Left lung (tissue), 10 donors: ENCODE data around the gene ZNF544. TPM values are rescaled to one million over a fixed set of nuclear protein-coding genes. Genes with fewer than 3 reads are reported as not detected.
"Not testable (repeated sequence)": the region's sequence is repeated elsewhere in the genome, so short reads cannot be mapped to it uniquely, and the experiment has no call there.

Source experiments
- ATAC-seq: fragments of 200-7000 bp; cut with Tn5 transposase; one replicate; pipeline ENCODE4 v1.9.1; 2020; ENCODE audit warnings: moderate library complexity
- DNase-seq, 4 donors: peaks; one replicate each; pipeline ENCODE4 v3.0.0-alpha.2; 2013 to 2020
- H3K27ac ChIP-seq, 2 donors: fragments of 200-600 bp; sonication (generic) in 1 of 2; one replicate each; pipeline versions ENCODE4 v1.5.0 to v1.8.0; 2020 to 2021
- H3K27me3 ChIP-seq, 2 donors: fragments of 200-600 bp; sonication (generic) in 1 of 2; one replicate each; pipeline versions ENCODE4 v1.5.0 to v1.8.0; 2020 to 2021
- H3K36me3 ChIP-seq, 2 donors: fragments of 200-600 bp; sonication (generic) in 1 of 2; one replicate each; pipeline versions ENCODE4 v1.5.0 to v1.8.0; 2020 to 2021
- H3K4me1 ChIP-seq, 2 donors: fragments of 200-600 bp; one replicate each; pipeline ENCODE4 v1.8.0; 2021
- H3K4me3 ChIP-seq, 2 donors: fragments of 200-600 bp; sonication (generic) in 1 of 2; one replicate each; pipeline versions ENCODE4 v1.5.0 to v1.8.0; 2020 to 2021; ENCODE audit warnings: mild to moderate bottlenecking in 1 of 2
- H3K9me3 ChIP-seq, 2 donors: fragments of 200-600 bp; sonication (generic) in 1 of 2; one replicate each; pipeline versions ENCODE4 v1.5.0 to v1.8.0; 2020 to 2021
- intact Hi-C, 2 donors: fragments of 100-400 bp; cut with DNase I; formaldehyde crosslinking; loops; one replicate each; pipeline versions ENCODE4 v1.11.2 to v1.14.2; 2022
- polyA plus RNA-seq, 6 donors: library from polyadenylated mRNA; unstranded; fragments of 120-200 nt; gene quantifications; one replicate each; pipeline ENCODE4 v1.2.1, GENCODE V29; 2013; ENCODE audit not compliant: insufficient read length in 6 of 6
- total RNA-seq, 2 donors: library from RNA; stranded (reverse); fragmentation: NEBNext Ultra II Directional; extraction: Animal tissue kit (Norgen Biotek cat#: 25700); gene quantifications; one replicate each; pipeline ENCODE4 v1.2.1, GENCODE V29; 2021
- TF ChIP-seq, protein P1 (sequence below), 2 donors: fragments of 200-600 bp; sonication (generic) in 1 of 2; IDR thresholded peaks; one replicate each; pipeline versions ENCODE4 v1.5.0 to v1.8.0; 2021; ENCODE audit warnings: antibody characterized with exemption in 2 of 2
- donor health status: DM: no; HTN: yes; CAD: no.
- donor health status: DM: no; HTN: no; CAD: no.

The ZNF544 gene
- total and polyA plus RNA-seq, 8 donors = 23.8 to 45.7 (median 35.8) TPM

DNA sequence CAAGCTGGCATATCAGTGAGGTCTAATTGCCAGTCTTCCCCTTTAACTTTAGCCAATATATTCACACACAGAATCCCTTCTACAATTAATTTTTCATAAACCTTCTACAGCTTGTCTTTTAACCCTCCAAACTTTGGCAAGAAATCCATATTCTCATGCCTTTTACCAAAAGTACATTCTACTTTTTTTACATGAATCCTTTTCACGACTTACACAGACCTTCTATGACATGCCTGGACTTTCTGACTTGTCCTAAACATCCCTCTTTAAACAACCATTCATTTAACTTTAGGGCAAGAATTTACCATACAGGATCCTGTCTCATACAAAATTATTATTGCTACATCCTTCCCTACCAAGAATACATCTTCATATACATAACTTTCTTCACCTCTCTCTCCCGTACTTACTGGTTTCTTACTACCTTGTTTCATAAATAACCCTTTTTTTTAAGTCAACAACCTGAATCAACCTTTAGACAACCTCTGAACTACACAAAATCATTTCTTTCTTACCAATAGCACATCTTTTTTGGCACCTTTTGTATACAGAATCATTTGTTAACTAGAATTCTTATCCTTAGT is 23.5 kb downstream of the ZNF544 start:
- Histone ChIP-seq H3K36me3 (peaks cover 0 to 100% of the 10 kb centered on the region in 2 donors), H3K27me3 (no peaks in the 10 kb centered on the region), H3K27ac (no peak overlapping the region), H3K4me3 (no peak overlapping the region), H3K4me1 (no peaks in the 10 kb centered on the region), H3K9me3 (peaks cover 4 to 100% of the 10 kb centered on the region in 2 donors)
- intact Hi-C loops = loop anchor here in 1 of 2 donors (10.0 kb wide), 1 partner anchor 47 kb away; no protein-coding TSS in a partner anchor
- no peak for DNase-seq
- TF ChIP-seq, protein P1, sequence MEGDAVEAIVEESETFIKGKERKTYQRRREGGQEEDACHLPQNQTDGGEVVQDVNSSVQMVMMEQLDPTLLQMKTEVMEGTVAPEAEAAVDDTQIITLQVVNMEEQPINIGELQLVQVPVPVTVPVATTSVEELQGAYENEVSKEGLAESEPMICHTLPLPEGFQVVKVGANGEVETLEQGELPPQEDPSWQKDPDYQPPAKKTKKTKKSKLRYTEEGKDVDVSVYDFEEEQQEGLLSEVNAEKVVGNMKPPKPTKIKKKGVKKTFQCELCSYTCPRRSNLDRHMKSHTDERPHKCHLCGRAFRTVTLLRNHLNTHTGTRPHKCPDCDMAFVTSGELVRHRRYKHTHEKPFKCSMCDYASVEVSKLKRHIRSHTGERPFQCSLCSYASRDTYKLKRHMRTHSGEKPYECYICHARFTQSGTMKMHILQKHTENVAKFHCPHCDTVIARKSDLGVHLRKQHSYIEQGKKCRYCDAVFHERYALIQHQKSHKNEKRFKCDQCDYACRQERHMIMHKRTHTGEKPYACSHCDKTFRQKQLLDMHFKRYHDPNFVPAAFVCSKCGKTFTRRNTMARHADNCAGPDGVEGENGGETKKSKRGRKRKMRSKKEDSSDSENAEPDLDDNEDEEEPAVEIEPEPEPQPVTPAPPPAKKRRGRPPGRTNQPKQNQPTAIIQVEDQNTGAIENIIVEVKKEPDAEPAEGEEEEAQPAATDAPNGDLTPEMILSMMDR (IDR thresholded peaks at IDR 0.05) = no peak
- no peak for ATAC-seq

DNA sequence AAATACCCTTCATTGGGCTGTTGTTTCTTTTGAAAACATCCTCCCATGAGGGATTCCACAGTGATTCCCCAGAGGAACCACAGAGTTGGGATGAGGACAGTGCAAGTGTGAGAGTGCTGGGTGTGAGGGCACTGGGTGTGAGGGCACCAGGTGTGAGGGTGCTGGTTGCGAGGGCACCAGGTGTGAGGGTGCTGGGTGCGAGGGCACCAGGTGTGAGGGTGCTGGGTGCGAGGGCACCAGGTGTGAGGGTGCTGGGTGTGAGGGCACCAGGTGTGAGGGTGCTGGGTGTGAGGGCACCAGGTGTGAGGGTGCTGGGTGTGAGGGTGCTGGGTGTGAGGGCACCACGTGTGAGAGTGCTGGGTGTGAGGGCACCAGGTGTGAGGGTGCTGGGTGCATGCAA is 29.5 kb downstream of the ZNF544 start:
- ATAC-seq, H3K27me3 ChIP-seq, H3K4me1 ChIP-seq, H3K27ac ChIP-seq, H3K4me3 ChIP-seq, DNase-seq: not testable (repeated sequence)
- Histone ChIP-seq H3K36me3 (peaks cover 0 to 100% of the 10 kb centered on the region in 2 donors), H3K9me3 (peaks cover 27 to 99% of the 10 kb centered on the region in 2 donors)
- intact Hi-C loops = loop anchor here in 1 of 2 donors (10.0 kb wide), 1 partner anchor 53 kb away; no protein-coding TSS in a partner anchor

DNA sequence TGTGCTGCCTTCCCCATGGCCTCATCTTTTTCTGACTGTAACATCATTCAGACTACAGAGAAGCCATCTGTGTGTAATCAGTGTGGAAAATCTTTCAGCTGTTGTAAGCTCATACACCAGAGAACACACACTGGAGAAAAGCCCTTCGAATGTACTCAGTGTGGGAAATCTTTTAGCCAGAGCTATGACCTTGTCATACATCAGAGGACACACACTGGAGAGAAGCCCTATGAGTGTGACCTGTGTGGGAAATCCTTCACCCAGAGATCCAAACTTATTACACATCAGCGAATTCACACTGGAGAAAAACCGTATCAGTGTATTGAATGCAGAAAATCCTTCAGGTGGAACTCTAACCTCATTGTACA is 32.9 kb downstream of the ZNF544 start:
- DNase-seq (no peak), ATAC-seq (no peak)
- Histone ChIP-seq H3K4me3 (no peak overlapping the region), H3K27ac (no peak overlapping the region), H3K36me3 (peaks cover 0 to 100% of the 10 kb centered on the region in 2 donors), H3K27me3 (no peaks in the 10 kb centered on the region), H3K9me3 (peaks cover 32 to 99% of the 10 kb centered on the region in 2 donors), H3K4me1 (no peaks in the 10 kb centered on the region)
- intact Hi-C loops = no loop called here
- TF ChIP-seq, protein P1 (IDR thresholded peaks at IDR 0.05) = no peak

DNA sequence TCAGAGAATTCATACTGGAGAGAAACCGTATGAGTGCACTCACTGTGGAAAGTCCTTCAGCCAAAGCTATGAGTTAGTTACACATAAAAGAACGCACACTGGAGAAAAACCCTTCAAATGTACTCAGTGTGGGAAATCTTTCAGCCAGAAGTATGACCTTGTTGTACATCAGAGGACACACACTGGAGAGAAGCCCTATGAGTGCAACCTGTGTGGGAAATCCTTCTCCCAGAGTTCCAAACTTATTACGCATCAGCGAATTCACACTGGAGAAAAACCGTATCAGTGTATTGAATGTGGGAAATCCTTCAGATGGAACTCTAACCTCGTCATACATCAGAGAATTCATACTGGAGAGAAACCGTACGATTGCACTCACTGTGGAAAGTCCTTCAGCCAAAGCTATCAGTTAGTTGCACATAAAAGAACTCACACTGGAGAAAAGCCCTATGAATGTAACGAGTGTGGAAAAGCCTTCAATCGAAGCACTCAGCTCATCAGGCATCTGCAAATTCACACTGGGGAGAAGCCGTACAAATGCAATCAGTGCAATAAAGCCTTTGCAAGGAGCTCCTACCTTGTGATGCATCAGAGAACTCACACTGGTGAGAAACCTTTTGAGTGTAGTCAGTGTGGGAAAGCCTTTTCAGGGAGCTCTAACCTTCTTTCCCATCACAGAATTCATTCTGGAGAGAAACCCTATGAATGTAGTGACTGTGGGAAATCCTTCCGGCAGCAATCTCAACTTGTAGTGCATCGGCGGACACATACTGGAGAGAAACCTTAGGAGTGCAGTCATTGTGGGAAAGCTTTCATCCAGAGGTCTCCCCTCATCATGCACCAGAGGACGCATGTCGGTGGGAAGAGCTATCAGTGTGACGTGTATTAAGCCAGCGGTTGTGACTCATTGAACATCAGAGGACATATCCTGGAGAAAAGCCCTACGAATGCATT is 33.5 kb downstream of the ZNF544 start:
- H3K4me1 ChIP-seq = no peaks in the 10 kb centered on the region
- intact Hi-C loops = no loop called here
- no peak for ATAC-seq
- no peak for DNase-seq
- H3K27me3 ChIP-seq = no peaks in the 10 kb centered on the region
- peaks cover 32 to 99% of the 10 kb centered on the region in 2 donors for H3K9me3 ChIP-seq
- TF ChIP-seq, protein P1 (IDR thresholded peaks at IDR 0.05) = no peak
- H3K27ac ChIP-seq = no peak overlapping the region
- H3K36me3 ChIP-seq = peaks cover 0 to 100% of the 10 kb centered on the region in 2 donors
- H3K4me3 ChIP-seq = no peak overlapping the region

DNA sequence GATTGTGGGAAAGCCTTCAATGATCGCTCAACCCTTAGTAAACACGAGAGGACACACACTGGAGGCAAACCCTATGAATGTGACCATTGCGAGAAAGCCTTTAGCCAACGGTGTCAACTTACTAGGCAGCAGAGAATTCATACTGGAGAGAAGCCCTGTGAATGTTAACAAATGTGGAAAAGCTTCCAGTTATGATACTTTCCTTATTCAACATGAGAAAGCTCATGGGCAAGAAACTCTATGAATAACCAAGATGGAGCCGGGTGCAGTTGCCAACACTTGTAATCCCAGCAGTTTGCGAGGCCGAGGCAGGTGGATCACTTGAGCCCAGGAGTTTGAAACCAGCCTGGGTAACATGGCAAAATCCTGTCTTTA is 34.2 kb downstream of the ZNF544 start:
- ATAC-seq = no peak
- Histone ChIP-seq H3K36me3 (peaks cover 0 to 99% of the 10 kb centered on the region in 2 donors), H3K27ac (no peak overlapping the region), H3K4me3 (no peak overlapping the region), H3K27me3 (no peaks in the 10 kb centered on the region), H3K4me1 (no peaks in the 10 kb centered on the region), H3K9me3 (peaks cover 32 to 99% of the 10 kb centered on the region in 2 donors)
- no peak for DNase-seq
- intact Hi-C loops = no loop called here
- TF ChIP-seq, protein P1 (IDR thresholded peaks at IDR 0.05) = no peak
